DLD1 (cell line): ENCODE data around the gene CHGA.

Experiments used
- in situ Hi-C: cut with HindIII; loops from 2 replicates; pipeline ENCODE4 v1.10.0; 2017; ENCODE audit warnings: low sequenced_read_pairs

CHGA gene

DNA sequence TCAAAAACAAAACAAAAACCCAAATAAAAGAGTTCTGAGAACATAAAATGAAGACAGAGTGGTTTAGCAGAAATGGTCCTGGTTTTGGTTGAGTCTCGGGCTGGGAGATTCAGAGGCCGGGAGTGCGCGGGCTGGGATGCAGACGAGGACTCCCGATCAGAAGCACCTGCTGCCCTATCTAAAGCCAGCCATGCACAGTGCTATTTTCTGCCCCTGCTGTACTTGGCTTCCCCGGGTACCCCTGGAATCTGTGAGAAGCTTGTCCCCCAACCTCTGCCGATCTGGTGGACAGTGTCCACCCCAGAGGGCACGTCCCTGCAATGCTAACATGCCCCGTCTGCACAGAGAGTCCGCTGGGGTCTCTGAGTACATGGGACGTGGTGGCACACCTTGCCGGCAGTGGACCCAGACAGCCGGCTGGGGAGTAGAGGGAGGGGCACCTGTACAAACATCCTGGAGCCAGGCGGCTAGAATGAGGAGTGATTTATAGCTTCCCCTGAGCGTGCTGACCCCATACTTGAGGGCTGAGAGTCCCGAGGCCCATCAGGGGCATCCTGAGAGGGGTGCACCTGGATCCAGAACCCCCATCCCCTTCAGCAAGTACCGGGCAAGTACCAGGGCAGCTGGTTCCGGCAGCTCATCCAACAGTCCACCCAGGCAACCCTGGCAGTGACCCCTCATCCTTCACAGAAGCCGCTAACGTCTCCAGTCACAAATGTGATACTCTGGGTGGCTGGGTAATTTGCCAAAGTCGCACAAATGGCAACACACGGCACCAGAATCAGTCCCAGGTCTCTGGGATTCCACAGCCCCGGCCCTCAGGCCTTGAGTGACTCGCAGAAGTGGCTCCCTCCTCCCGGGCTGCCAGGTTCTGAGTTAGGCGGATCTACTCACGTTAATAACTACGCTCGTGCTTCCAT, 37.1 kb downstream of the CHGA start:
- in situ Hi-C loops: loop anchor here (5.0 kb wide), 1 partner anchor 177 kb away; no protein-coding TSS in a partner anchor

DNA sequence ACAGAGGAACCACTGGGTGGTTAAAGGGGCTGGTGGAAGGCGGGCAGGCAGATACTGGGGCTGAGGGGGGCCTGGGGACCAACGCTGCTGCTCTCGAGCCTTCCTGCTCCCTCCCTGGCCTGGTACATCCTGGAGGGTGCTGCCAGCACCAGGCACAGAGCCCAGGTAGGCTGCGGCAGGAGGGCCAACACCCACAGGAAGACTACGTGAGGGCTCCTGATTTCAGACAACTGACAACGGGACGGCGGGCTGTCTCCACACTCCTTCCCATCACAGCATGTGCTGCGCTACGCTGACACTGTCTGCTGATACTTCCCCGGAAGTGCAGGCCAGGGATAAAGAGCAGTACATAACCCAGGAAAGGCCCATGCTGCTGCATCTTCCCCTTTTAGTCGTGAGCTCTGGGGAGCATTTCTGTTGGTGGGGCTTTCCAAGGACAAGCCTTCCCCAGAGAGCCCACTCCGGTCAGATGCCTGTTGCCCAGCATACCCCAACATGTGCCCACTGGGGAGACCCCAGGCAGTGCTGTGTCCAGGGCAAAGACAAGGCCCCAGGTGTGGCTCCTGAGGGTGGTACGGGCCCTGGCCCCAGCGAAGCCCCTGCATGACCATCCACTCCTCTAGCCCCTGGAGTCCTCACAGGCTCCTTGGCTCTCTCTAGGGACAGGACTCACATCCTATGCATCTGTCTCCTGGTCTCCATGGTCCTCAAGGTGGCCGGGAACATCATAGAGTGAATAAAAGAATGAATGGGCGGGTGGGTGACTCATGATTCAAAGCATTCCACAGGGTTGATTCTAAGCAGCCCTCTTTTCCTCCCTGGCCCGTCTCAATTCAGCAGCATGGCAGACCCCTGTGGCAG, 38.0 kb downstream of the CHGA start:
- in situ Hi-C loops: loop anchor here (5.0 kb wide), 1 partner anchor 176 kb away; no protein-coding TSS in a partner anchor

DNA sequence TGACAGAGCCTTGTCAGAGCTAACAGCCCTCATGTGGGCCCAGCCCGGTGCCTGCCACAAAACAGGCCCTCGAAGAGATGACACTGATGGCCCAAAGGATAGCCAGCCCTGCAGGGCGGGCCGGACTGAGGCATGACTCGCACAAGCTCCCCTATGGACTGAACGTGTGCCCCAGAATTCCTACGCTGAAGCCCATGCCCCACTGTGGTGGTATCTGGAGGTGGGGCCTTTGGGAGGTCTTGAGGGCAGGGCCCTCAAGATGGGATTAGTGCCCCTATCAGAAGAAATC, 38.6 kb downstream of the CHGA start:
- in situ Hi-C loops: loop anchor here (5.0 kb wide), 1 partner anchor 176 kb away; no protein-coding TSS in a partner anchor

DNA sequence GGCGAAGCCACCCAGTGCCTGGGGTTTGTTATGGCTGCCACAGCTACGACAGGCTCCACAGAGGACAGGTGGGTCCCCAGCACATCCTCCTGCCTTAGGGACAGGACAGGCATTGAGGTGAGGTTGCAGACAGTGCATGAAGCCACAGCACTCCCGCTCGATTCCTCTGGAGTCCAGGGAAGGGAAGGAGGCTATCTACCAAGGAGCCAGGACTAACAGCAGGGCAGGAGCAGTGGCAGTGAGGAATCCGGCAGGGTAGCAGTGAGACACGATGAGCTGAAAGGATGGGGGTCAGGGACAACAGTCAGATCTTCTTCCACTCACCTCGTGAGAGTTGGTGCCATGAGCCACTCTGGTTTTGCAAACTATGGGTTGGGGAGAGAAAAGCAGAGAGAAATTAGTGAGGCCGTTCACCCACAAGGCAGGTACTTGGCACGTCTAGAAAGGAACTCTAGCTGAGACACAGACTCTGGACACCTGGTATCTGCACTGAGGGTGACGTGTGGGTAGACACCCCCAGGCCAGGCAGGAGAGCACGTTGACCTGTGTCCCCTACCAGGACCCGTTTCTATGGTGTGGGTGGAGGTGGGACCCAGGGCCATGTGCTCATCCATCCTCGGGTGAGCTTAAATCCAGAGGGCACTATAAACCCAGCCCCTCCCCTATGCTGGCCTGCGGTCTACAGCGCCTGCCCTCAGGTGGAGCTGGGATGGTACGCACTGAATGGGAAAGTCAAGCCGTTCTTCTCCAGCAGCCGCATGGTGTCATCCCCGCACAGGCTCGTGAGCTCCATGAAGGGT, 39.3 kb downstream of the CHGA start:
- in situ Hi-C loops: loop anchor here (5.0 kb wide), 1 partner anchor 175 kb away; no protein-coding TSS in a partner anchor

DNA sequence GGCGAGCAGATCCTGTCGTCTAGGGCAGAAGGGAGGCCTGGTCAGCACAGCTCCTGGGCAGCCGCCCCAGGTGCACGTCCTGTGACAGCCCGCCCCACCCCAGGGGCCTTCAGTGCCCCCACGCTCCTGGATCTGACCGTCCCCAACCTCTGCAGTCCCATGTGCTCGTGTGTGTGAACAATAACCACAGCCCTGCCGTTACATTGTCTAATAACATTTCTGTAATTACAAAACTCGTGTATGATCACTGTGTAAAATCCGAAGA, 39.8 kb downstream of the CHGA start:
- in situ Hi-C loops: loop anchor here (5.0 kb wide), 1 partner anchor 175 kb away; no protein-coding TSS in a partner anchor

DNA sequence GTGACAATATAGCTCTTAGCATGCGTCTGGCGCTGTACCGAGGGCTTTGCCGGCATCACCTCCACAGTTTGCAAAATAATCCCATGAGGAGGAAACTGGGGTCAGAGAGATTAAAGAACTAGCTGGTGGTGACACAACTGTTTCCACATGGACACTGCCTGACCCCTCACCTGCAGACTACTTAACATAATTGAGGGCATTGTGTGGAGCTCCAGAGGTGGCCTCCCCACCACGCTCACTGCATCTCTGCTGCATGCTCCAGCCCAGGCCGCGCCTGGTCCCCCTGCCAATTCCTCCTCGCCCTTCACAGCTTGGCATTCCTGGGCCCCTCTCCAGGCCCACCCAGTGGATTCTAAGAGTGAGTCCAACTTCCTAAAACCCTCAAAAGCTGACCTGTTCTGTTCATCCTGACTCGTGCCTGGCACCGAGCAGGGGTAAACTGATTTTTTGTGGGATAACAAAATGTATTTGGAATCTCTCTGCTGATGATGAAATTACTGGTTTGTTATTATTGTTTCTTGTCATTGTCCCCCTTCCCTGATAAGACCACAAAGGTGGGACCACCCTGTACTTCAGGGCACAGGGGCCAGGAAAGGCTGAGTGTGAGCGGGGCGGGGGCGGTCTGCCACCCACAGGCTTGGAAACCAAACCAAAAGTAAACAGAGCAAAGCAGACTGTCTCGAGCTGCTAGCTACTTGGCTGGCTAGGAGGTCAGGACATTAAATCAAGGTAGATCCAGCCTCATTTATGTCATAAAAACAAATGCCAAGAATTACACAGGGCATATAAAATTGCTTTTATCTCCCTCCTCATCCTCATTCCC, 40.6 kb downstream of the CHGA start:
- in situ Hi-C loops: loop anchor here (5.0 kb wide), 1 partner anchor 174 kb away; no protein-coding TSS in a partner anchor

DNA sequence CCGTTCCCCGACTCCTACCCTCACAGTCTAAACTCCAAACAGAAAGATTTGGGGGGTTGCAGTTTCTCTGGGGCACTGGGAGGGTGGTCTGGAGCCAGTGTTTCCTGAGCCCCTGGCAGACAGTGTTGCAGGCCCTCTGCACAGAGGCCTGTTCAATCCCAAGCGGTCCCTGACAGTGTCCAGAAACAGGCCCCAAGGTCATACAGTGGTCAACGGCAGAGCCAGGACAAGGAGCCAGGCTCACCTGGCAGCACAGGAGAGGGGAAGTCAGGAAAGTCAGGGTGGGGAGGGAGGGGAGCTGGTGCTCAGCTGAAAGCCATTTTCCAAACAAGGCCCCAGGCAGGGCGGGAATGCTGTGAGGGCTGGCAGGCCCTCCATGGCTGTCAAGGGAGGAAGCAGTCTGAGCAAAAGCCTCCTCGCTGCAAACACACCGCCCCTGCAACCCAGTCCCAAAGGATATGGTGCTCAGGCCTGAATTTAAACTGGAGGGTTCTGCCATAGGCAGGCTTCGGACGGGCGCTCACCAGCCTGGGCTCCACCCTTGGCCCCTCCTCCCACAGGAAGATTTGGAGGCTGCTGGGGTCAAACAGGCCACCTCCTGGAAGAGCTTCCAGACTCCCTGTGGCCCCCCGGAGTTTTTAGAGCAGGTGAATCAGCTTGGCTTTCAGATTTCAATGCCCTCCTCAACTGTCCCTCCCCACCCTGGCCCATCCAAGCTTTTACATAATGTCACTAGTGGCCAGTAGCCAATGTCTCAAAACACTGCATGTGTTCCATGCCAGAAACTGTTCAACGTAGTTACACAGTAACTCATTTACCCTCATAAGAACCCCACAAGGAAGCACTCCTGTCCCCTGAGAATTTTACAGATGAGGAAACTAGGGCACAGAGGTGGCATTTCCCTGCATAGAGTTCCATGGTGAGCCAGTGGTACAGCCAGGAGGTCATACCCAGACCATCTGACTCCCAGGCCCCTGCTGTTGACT, 41.5 kb downstream of the CHGA start:
- in situ Hi-C loops: loop anchor here (5.0 kb wide), 1 partner anchor 173 kb away; no protein-coding TSS in a partner anchor

DNA sequence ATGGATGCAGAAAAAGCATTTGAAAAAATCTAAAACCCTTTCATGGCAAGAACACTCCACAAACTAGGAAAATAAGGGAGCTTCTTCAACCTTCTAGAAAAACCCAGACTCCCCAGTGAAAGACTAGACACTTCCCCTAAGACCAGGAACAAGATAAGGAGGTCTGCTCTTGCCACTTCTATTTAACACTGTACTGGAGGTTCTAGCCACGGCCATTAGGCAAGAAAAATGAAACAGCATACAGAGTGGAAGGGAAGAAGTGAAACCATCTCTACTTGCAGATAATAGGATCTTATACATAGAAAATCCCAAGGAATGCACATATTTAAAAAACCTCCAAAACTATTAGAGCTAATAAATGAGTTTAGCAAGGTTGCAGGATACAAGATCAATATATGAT, 42.3 kb downstream of the CHGA start:
- in situ Hi-C loops: no loop called here

DNA sequence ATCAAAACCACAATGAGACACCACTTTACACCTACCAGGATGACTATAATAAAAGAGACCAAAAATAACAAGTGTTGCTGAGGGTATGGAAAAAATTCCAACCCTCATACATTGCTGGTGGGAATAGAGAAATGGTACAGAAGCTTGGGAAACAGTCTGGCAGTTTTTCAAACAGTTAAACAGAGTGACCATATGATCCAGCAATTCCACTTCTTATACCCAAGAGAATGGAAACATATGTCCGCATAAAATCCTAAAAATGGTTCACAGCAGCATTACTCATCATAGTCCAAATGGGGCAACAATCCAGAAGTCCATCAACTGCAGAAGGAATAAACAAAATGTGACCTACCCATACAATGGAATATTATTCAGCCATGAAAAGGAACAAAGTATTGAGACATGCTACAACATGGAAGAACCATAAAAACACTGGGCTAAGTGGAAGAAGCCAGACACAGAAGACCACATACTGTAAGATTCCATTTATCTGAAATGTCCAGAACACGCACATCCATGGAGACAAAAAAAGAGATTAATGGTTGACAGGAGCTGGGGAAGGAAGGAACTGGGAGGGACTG, 44.5 kb downstream of the CHGA start:
- in situ Hi-C loops: no loop called here

DNA sequence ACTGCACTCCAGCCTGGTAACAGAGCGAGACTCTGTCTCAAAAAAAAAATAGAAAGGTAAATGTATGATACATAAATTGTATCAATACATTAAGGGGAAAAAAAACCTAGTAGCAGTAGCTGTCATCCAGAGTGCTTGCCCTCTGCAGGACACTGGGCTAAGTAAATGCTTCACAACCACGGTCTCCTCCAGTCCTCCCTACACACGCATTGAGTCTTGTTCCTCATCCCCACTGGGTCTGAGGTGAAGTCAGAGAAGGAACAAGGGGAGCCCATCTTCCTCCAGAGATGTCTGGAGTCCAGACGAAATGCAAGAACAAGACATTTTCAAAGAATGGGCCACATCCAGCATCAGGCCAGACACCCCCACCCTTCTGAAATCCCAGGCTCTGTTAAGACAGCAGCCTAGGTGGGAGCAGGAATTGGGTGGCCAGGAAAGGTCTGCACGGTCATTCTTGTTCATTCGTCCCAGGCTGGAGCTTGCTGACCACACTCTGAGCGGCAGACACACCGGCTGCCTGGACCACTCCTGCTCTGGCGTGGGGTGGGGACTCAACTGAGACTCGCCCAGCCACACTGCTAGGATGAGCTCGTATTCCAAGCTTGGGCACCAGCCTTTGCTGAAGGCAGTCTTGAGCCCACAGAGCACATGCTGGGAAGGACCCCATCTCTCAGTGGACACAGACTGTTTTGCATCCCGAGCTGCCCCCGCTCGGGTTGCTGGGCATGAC, 45.5 kb downstream of the CHGA start:
- in situ Hi-C loops: no loop called here

DNA sequence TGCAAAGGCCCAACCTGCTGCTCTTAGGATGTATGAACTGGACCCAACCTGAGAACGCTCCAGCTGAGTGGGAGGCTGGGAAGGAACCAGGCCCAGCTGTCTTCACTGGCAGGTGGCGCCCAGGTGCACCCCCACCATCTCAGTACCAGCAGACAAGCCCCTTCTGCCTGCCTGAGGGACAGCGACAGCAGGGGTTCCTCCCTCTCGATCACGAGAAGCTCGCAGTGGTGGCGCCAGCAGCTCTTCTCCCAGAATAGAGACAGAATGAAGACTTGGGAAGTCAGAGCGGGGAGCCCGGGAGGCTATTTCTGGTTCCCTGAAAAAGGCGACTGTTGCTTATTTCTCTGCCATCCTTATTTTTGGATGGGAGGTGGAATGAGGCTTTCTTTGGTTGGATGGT, 46.5 kb downstream of the CHGA start:
- in situ Hi-C loops: no loop called here

DNA sequence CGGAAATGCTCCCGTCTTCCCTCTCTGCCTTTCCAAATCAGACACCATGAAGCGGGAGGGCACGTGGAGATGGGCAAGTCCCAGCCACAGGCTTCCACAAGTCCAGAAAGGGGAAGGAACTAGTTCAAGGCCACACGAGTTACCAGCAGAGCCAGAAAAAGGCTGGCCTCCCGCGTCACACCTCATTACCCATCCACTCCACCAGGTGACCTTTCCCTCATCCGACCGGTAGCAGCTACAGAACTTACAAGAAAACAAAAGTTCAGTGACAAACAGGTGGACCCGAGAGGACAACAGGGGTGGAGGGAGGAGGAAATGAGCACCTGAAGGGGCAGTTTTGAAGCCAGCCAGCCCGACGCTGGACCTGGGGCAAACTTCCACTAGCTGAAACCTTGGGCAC, 46.9 kb downstream of the CHGA start:
- in situ Hi-C loops: no loop called here

DNA sequence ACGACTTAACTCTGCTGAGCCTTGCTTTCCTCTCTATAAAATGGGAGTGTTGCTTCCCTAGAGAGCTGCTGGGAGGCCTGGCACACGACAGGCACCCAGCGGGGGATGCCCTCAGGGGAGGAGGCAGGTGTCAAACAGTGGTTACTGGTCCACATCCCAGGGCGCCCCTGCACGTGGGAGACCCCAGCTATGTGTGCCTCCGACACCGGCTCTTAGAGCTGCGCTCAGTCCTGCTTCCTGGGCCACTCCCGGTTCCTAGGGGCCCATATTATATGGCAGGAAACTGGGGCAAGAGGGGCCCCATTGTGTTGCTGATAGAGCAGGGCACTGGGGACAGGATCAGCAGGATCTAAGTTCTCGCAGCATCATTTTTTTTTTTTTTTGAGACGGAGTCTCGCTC, 47.3 kb downstream of the CHGA start:
- in situ Hi-C loops: no loop called here

DNA sequence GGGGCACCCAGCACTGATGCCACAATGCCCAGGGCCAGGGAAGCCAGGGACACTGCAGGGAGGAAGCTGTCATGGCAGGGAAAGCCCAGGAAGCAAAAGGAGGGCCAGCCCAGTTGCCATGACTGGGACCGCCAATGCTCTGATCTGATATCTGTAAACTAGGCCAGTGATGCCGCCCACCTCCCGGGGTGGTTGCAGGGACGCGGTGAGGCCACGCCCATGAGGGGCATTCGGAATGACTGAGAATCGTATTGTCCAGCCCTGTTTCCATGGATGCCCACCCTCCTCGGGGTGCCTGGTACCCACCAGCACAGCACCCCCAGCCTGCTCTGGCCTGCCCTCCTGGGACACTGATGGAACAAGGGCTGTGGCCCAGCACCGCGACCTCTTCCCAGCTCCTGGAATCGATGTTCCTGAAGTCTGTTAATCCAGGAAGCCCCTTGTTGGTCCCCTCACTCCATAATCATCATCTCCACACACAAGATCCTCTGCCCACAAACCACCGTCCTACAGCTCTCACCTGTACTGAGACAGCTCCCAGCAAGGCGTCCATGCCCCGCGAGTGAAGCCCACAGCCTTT, 48.7 kb downstream of the CHGA start:
- in situ Hi-C loops: no loop called here

DNA sequence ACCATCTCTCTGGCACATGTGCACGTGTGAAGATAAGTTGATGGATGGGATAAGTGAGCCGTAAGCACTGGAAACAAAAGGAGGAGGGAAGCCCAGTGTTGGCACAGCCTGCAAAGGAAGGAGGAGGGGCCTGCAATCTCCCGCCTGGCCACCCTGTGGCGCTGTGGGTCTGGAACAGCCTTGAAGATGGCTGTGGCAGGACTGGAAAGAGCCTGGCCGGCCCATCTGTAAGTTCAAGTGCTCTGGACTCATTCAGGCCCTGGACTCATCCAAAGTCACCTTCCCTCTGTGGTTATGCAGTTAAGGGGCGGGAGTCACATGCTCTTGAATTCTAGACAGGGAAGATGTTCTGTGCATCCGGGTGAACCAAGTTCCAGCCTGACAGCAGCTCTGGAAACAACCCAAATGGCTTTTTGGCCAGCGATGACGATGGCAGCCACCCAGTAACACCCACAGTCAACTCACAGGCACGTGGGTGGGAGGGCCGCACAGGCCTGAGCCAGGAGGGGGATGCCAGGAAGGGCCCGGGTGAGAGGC, 50.4 kb downstream of the CHGA start:
- in situ Hi-C loops: no loop called here

DNA sequence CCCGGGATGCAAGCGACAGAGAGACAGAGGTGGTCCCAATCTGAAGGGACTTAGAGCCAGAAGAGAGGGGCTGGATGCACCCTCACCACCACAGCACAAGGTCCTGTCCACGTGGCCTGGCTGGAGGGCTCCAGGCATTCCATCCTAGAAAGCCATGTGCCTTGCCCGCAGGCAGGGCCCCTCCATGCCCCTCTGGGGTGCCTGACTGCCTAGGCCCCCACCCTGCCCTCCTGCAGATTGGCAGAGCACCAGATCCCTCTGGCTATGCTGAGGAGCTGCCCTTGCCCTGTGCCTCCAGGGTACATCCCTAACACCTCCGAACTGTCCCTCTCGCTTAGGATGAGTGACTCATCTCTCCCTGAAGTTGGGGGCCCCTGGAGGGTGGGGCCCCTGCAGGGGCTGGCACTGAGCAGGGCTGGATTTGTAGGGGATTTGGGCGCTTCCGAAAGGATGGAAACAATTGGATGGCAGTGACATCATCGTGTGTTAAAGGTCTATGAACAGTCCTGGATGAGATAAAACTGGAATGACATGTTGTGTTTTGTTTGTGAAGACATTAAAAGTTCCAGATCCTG, 50.9 kb downstream of the CHGA start:
- in situ Hi-C loops: no loop called here
